HUDEP-2 (cell line): ENCODE data around the gene HMCES.
"Not testable (repeated sequence)": the region's sequence is repeated elsewhere in the genome, so short reads cannot be mapped to it uniquely, and the experiment has no call there.

Source experiments
- DNase-seq, 76 experiments: peaks; one replicate each; lab custom pipeline; 2025; ENCODE audit not compliant: unreplicated experiment in 76 of 76; lab: John Stamatoyannopoulos, UW

HMCES gene

GRCh38 chr3:129256270-129256669 lies 22.4 kb upstream of the HMCES start:
- DNase-seq = peak in 2 of 76 experiments; percentile 21 to 45

GRCh38 chr3:129257609-129258008 lies 21.1 kb upstream of the HMCES start:
- DNase-seq = no peak

GRCh38 chr3:129259612-129260477 lies 18.8 kb upstream of the HMCES start:
- DNase-seq = no peak

DNA sequence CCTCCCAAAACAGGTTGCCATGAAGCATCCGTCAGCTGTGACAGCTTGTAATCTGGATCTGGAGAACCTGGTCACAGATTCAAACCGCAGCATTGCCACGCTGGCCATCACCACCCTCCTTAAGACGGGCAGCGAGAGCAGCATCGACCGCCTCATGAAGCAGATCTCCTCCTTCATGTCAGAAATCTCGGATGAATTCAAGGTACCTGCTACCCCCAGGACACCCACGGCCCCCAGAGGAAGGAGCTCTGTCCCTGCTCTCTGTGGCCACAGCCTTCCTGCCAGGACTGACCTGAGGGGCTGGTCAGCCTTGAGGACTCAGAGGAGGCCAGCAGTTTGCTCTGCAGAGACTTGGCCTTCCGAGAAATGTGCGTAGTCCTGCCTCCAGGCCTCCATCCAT lies 18.1 kb upstream of the HMCES start:
- no peak for DNase-seq

GRCh38 chr3:129261894-129262293 lies 16.8 kb upstream of the HMCES start:
- no peak for DNase-seq

GRCh38 chr3:129263161-129263910 lies 15.3 kb upstream of the HMCES start:
- DNase-seq = no peak

DNA sequence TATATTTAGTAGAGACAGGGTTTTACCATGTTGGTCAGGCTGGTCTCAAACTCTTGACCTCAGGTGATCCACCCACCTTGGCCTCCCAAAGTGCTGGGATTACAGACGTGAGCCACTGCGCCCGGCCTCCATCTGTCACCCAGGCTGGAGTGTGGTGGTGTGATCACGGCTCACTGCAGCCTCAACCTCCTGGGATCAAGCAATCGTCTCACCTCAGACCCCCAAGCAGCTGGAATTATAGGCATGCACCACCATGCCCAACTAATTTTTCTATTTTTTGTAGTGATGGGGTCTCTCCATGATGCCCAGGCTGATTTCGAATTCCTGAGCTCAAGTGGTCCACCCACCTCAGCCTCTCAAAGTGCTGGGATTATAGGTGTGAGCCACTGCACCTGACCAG lies 13.7 kb upstream of the HMCES start:
- not testable (repeated sequence) for DNase-seq

- peak in 26 of 76 experiments; percentile 2 to 45 (median 18) for DNase-seq
Measured at GRCh38 chr3:129266651-129267050, 12.0 kb upstream of the HMCES start.

GRCh38 chr3:129268396-129268795 lies 10.3 kb upstream of the HMCES start:
- DNase-seq = no peak

DNA sequence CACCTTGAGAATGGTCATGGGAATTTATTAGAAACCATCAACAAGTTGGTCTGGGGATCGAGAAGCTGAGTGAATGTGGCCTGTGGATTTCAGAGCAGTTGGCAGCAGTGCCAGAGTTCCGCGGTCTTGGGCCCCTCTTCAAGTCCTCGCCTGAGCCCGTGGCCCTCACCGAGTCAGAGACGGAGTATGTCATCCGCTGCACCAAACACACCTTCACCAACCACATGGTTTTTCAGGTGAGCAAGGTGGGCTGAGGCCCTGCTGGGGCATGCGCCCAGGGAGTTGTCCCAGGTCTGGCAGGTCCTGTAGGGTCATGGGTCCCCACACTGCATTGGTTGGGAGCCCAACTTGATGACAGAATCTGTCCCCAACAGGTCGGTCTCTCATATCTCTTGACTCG lies 7.0 kb upstream of the HMCES start:
- DNase-seq = no peak

DNA sequence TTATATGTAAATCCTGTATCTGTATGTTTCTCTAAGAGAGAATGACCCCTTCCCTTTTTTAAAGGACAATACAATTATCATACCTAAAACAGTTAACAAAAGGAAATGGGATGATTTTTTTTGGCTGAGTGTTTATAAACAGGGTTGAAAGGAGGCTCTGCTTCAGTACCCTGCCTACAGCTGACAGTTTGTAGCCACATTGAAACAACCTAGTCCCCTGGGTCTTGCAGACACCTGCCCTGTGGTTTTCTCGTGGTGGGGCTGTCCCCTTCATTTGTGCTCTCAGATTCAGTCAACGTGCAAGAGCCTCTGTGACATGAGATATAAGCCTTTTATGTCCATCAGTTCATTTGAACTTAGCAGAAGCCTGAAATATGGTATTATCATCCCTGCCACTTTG lies 2.3 kb upstream of the HMCES start:
- no peak for DNase-seq

DNA sequence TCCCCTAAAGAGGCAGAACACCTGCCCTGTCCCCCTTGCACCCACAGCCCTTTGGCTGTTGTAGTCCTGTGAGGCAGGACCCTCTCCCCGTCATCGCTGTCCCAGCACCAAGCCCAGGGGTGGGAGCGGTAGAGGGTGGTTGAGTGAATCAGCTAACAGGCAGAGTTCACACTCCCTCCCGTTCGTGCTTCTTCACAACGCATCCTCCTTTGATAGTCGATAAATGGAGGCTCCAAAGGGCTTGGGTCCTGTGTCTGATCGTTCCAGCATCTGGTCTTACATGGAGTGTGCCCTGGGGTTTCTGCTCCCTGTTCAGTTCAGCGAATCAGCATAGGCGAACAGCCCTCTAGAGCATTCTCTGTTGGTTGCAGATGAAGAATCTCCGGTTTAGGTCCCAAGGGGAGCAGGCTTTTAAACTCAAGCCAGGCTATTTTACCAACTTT lies 820 bp upstream of the HMCES start:
- peak in 2 of 76 experiments; percentile 8 to 24 for DNase-seq

DNA sequence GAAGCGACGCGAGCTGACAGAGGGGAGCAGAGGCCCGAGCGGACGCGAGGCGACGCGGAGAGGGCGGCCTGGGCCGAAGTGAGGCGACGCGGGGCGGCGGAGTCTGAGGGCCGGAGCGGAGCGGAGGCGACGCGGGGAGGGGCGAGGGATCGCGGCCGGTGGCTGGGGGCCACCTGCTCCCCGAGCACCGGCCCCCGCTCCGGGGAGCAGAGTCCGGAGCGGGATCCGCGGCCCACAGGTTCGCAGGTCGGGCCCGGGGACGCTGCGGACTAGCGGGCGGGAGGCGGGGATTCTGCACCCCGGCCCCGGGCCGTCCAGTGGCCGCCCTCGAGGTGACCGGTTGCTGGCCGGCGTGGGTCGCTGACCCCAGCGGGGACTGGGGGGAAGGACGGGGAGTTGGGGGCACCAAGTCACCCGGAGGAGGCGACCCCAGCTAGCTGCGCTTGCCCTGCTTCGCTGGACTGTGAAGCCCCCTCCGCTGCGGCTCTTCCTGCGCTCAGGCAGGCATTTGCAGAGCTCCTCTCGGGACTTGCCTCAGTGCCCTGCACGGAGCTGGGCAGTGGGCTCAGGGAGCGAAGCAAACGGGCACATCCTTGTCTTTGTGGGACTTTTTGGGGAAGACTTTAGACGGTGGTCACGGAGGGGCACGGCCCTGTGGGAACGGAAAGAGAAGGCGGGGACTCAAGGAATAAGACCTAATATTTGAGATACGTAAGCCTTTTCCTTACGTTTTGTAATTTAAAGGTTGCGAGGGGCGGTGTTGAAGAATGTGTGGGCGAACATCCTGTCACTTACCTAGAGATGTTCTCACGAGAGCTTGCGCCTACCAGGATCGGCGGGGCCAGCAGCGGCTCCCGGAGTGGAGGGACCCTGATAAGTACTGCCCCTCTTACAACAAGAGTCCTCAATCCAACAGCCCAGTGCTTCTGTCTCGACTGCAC lies 566 bp downstream of the HMCES start:
- DNase-seq = peak in 22 of 76 experiments; percentile 5 to 48 (median 21)

DNA sequence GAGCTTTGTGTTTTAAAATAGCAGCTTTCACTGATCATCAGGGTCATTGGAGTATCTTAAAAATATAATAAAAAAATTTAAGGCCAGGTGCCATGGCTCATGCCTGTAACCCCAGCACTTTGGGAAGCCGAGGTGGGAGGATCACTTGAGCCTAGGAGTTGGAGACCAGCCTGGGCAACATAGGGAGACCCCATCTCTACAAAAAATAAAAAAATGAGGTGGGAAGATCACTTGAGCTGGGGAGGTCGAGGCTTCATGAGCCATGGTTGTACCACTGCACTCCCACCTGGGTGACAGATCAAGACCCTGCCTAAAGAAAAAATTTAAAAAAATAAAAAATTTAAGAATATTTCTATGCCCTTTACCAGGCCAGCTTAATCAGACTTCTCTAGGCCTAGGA lies 1.5 kb downstream of the HMCES start:
- no peak for DNase-seq

GRCh38 chr3:129281726-129282125 lies 3.1 kb downstream of the HMCES start:
- DNase-seq = no peak

DNA sequence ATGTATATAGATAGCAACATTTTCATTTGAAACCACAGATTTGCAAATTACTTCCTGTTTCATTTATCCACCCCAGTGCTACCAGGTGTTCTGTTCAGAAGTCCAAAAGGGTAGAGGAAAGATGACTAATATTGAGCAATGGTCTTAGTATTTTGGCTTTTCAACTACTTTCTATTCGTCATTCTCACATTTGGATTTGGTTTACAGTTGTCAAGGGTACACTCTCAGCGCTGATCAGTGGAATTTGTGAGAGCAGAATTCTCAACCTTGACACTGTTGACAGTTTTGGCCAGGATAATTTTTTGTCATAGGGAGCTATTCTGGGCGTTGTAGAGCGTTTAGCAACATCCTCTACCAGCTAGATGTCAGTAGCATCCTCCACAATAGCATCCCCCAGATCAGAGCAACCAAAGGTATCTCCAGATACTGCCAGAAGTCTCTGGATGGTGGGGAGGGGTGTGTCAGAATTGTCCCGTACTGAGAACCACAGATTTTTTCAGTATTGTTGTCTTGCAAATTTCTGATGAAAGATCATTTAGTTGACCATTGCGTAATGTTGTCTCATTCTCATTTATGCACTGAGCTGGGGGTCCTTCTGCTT lies 4.2 kb downstream of the HMCES start:
- DNase-seq = no peak

DNA sequence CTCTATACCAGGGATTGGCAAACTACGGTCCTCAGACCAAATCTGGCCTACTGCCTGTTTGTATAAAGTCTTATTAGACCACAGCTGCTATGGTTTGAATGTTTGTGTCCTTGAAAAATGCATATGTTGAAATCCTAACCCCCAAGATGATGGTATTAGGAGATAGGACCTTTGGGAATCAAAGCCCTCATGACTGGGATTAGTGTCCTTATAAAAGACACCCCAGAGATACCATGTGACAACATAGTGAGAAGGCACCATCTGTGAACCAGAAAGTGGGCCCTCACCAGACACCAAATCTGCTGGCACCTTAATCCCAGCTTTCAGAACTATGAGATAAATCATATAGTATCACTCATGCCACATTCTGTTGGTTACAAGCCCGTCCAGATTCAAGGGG lies 7.4 kb downstream of the HMCES start:
- no peak for DNase-seq

- DNase-seq = peak in 4 of 76 experiments; percentile 7 to 23 (median 11)
Measured at GRCh38 chr3:129288446-129288845, 9.8 kb downstream of the HMCES start.

- peak in 10 of 76 experiments; percentile 6 to 42 (median 20) for DNase-seq
Measured at GRCh38 chr3:129289201-129289921, 10.7 kb downstream of the HMCES start.
